MM.1S (cell line): Measurements from ENCODE around the gene USP44.

Experiments
- DNase-seq: peaks from one replicate; pipeline ENCODE4 v3.0.0-alpha.2; 2015
- H2AFZ ChIP-seq: fragments of 300-600 bp; sonication (generic); 2 replicates; pipeline ENCODE4 v1.6.0; 2016; ENCODE audit warnings: antibody characterized with exemption, low read length
- H3F3A ChIP-seq: fragments of 300-600 bp; sonication (generic); 2 replicates; pipeline ENCODE4 v1.6.1; 2016; ENCODE audit warnings: mild to moderate bottlenecking, antibody characterized with exemption, low read length, moderate library complexity, mixed read lengths; ENCODE audit not compliant: insufficient read depth
- H3K27ac ChIP-seq: fragments of 300-600 bp; sonication (generic); 2 replicates; pipeline ENCODE4 v1.5.1; 2016; ENCODE audit warnings: mild to moderate bottlenecking, low read length
- H3K27me3 ChIP-seq: fragments of 300-600 bp; sonication (generic); replicated peaks from 2 replicates; pipeline ENCODE4 v1.6.0; 2016; ENCODE audit warnings: low read length; ENCODE audit not compliant: insufficient read depth
- H3K36me3 ChIP-seq: fragments of 300-600 bp; sonication (generic); replicated peaks from 2 replicates; pipeline ENCODE4 v1.6.1; 2016; ENCODE audit warnings: mild to moderate bottlenecking, low read length, mixed read lengths; ENCODE audit not compliant: insufficient read depth
- H3K4me1 ChIP-seq: fragments of 300-600 bp; sonication (generic); 2 replicates; pipeline ENCODE4 v1.6.1; 2016; ENCODE audit warnings: low read length, mixed read lengths
- H3K4me2 ChIP-seq: fragments of 300-600 bp; sonication (generic); 2 replicates; pipeline ENCODE4 v1.6.0; 2016; ENCODE audit warnings: low read depth, low read length
- H3K4me3 ChIP-seq: fragments of 300-600 bp; sonication (generic); 2 replicates; pipeline ENCODE4 v1.5.1; 2016; ENCODE audit warnings: low read length, mixed read lengths
- H3K79me2 ChIP-seq: fragments of 300-600 bp; sonication (generic); 2 replicates; pipeline ENCODE4 v1.6.1; 2016; ENCODE audit warnings: mixed run types, low read length, mixed read lengths
- H3K9ac ChIP-seq: fragments of 300-600 bp; sonication (generic); 2 replicates; pipeline ENCODE4 v1.6.1; 2016; ENCODE audit warnings: low read length, mixed read lengths
- H3K9me2 ChIP-seq: fragments of 300-600 bp; sonication (generic); replicated peaks from 2 replicates; pipeline ENCODE4 v1.6.1; 2016; ENCODE audit warnings: mild to moderate bottlenecking, low read length, mixed read lengths; ENCODE audit not compliant: insufficient read depth
- H3K9me3 ChIP-seq: fragments of 300-600 bp; sonication (generic); replicated peaks from 2 replicates; pipeline ENCODE4 v1.6.1; 2016; ENCODE audit warnings: mild to moderate bottlenecking, low read length, mixed read lengths; ENCODE audit not compliant: insufficient read depth
- H4K20me1 ChIP-seq: fragments of 300-600 bp; sonication (generic); 2 replicates; pipeline ENCODE4 v1.6.1; 2016; ENCODE audit warnings: mild to moderate bottlenecking, low read length, moderate library complexity, mixed read lengths; ENCODE audit not compliant: insufficient read depth
- CTCF ChIP-seq: fragments of 300-600 bp; sonication (generic); IDR thresholded peaks from 2 replicates; pipeline ENCODE4 v1.5.1; 2016; ENCODE audit warnings: antibody characterized with exemption, low read length, mixed read lengths
- EZH2 ChIP-seq: fragments of 300-600 bp; sonication (generic); optimal IDR thresholded peaks from 2 replicates; pipeline ENCODE3; 2017; ENCODE audit warnings: low read depth, mild to moderate bottlenecking, antibody characterized with exemption, low read length, mixed read lengths
- EZH2phosphoT487 ChIP-seq: fragments of 300-600 bp; sonication (generic); IDR thresholded peaks from 2 replicates; pipeline ENCODE4 v1.6.1; 2018; ENCODE audit warnings: antibody characterized with exemption, low read length

Gene USP44

GRCh38 chr12:95543305-95543704, 8.0 kb downstream of the USP44 start:
- Histone ChIP-seq H3K36me3 (no peaks in the 10 kb centered on the region), H3K27ac (no peak overlapping the region), H2AFZ (no peak overlapping the region), H3K79me2 (no peaks in the 10 kb centered on the region), H3K9ac (no peak overlapping the region), H3K4me3 (no peak overlapping the region), H3K4me2 (no peak overlapping the region), H3K9me3 (no peaks in the 10 kb centered on the region), H3K27me3 (0 out of 2 replicates have a peak, but pooled peaks cover 3% of the 10 kb centered on the region), H3F3A (no peaks in the 10 kb centered on the region), H3K9me2 (no peaks in the 10 kb centered on the region), H3K4me1 (no peaks in the 10 kb centered on the region), H4K20me1 (no peaks in the 10 kb centered on the region)
- TF ChIP-seq EZH2 = no peak
- no peak for TF ChIP-seq CTCF
- no peak for TF ChIP-seq EZH2phosphoT487
- DNase-seq = no peak

DNA sequence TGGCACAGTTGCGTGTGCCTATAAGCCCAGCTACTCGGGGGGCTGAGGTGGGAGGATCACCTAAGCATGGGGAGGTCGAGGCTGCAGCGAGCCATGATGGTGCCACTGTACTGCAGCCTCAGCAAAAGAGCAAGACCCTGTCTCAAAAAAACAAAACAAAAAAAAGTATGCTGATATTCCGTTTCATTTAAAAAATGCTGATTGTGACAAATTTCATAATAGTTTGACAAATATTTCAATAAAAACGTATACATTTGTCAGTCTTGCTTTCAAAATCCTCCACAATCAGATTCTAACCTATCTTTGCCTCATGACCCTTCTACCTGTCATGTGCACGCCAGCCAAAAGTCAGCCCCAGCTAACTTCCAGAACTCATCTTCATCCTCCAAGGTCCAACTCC, 9.8 kb downstream of the USP44 start:
- H3K27me3 ChIP-seq = no peaks in the 10 kb centered on the region
- DNase-seq = no peak
- no peak overlapping the region for H3K27ac ChIP-seq
- no peak overlapping the region for H3K4me3 ChIP-seq
- no peaks in the 10 kb centered on the region for H4K20me1 ChIP-seq
- no peaks in the 10 kb centered on the region for H3K36me3 ChIP-seq
- no peaks in the 10 kb centered on the region for H3K79me2 ChIP-seq
- H3K4me1 ChIP-seq = no peaks in the 10 kb centered on the region
- no peaks in the 10 kb centered on the region for H3K9me2 ChIP-seq
- no peaks in the 10 kb centered on the region for H3K9me3 ChIP-seq
- H3F3A ChIP-seq = no peaks in the 10 kb centered on the region
- H3K9ac ChIP-seq = no peak overlapping the region
- TF ChIP-seq EZH2 = no peak
- no peak for TF ChIP-seq CTCF
- no peak for TF ChIP-seq EZH2phosphoT487
- H3K4me2 ChIP-seq = no peak overlapping the region
- no peak overlapping the region for H2AFZ ChIP-seq

DNA sequence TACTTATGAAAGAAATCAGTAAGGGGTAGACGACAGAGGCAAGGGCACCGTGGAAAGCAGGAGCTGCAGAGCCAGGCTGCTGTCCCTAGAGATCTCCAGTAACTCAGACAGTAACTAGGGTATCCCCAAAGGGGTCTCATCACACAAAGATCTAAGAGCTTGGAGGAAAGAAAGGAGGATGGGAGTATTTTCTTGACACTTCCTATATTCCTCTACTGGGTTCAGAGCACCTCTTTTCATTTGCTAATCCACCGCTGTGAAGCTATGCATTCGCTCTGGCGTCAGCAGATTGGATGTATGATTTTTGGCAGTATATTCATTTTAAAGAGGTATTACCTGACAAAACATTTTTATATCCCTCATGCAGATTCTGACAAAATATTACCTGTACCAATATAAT, 12.6 kb downstream of the USP44 start:
- no peaks in the 10 kb centered on the region for H3K27me3 ChIP-seq
- no peaks in the 10 kb centered on the region for H4K20me1 ChIP-seq
- TF ChIP-seq EZH2 (no peak), CTCF (no peak), EZH2phosphoT487 (no peak)
- H3K79me2 ChIP-seq = no peaks in the 10 kb centered on the region
- no peaks in the 10 kb centered on the region for H3K9me3 ChIP-seq
- H2AFZ ChIP-seq = no peak overlapping the region
- no peak for DNase-seq
- no peak overlapping the region for H3K4me2 ChIP-seq
- H3K9ac ChIP-seq = no peak overlapping the region
- no peaks in the 10 kb centered on the region for H3K36me3 ChIP-seq
- H3K27ac ChIP-seq = no peak overlapping the region
- no peaks in the 10 kb centered on the region for H3K9me2 ChIP-seq
- H3K4me3 ChIP-seq = no peak overlapping the region
- H3F3A ChIP-seq = no peaks in the 10 kb centered on the region
- peaks cover 2% of the 10 kb centered on the region; the same call in 1 of the 2 replicates for H3K4me1 ChIP-seq
